Upper lobe of left lung (tissue), 6 donors: ENCODE measurements around the gene PADI1. TPM values are rescaled to one million over a fixed set of nuclear protein-coding genes. Genes with fewer than 3 reads are reported as not detected.

Experiments
- ATAC-seq, 2 donors: fragments of 200-7000 bp; cut with Tn5 transposase; one replicate each; pipeline ENCODE4 v1.9.1; 2022; ENCODE audit warnings: mild to moderate bottlenecking in 2 of 2, moderate library complexity in 2 of 2; ENCODE audit not compliant: low FRiP score in 2 of 2
- DNase-seq, 2 donors: peaks; one replicate each; pipeline ENCODE4 v3.0.0-alpha.2; 2019 to 2020
- H3K27ac ChIP-seq, 4 donors: fragments of 200-600 bp; sonication (generic); one replicate each; pipeline ENCODE4 v1.5.1; 2016 to 2019
- H3K27me3 ChIP-seq, 4 donors: fragments of 200-600 bp; sonication (generic); one replicate each; pipeline ENCODE4 v1.5.1; 2017 to 2019
- H3K36me3 ChIP-seq, 4 donors: fragments of 200-600 bp; sonication (generic); one replicate each; pipeline ENCODE4 v1.5.1; 2016 to 2019
- H3K4me1 ChIP-seq, 4 donors: fragments of 200-600 bp; sonication (generic); one replicate each; pipeline ENCODE4 v1.5.1; 2018 to 2019
- H3K4me3 ChIP-seq, 4 donors: fragments of 200-600 bp; sonication (generic); one replicate each; pipeline ENCODE4 v1.5.1; 2017 to 2019; ENCODE audit warnings: mild to moderate bottlenecking in 2 of 4, moderate library complexity in 1 of 4
- H3K9me3 ChIP-seq, 4 donors: fragments of 200-600 bp; sonication (generic); one replicate each; pipeline ENCODE4 v1.5.1; 2018 to 2019
- EP300 ChIP-seq, 4 donors: sonication (generic); formaldehyde crosslinking; IDR thresholded peaks; one replicate each; pipeline ENCODE4 v1.5.1; 2017; ENCODE audit warnings: antibody characterized with exemption in 4 of 4, control low read depth in 2 of 4
- POLR2A ChIP-seq, 4 donors: fragments of 450-650 bp; IDR thresholded peaks; one replicate each; pipeline ENCODE4 v1.5.1; 2016 to 2017; ENCODE audit warnings: antibody characterized with exemption in 4 of 4, mild to moderate bottlenecking in 2 of 4
- POLR2AphosphoS5 ChIP-seq, 2 donors: sonication (generic); formaldehyde crosslinking; IDR thresholded peaks; one replicate each; pipeline ENCODE4 v1.5.1; 2017; ENCODE audit warnings: antibody characterized with exemption in 2 of 2
- WGBS, 2 donors: methylation state at CpG; one replicate each; pipeline ENCODE4 v1.1.5; 2017 to 2018; 5-methylcytosine and 5-hydroxymethylcytosine counted together
- total RNA-seq, 6 donors: library from RNA; depleted of rRNA in 4 of 6; stranded (reverse); fragments of >200 nt in 4 of 6; gene quantifications; one replicate each; pipeline versions ENCODE4 v1.1.0 to v1.2.1, GENCODE V29; 2016 to 2021
- TF ChIP-seq, protein P1 (sequence below), 6 experiments: fragments of 450-650 bp in 4 of 6; fragments of 200-600 bp in 2 of 6; sonication (generic) in 2 of 6; IDR thresholded peaks; one replicate each; pipeline ENCODE4 v1.5.1; 2016 to 2019; ENCODE audit warnings: antibody characterized with exemption in 6 of 6
- donor health status: DM: no; HTN: no; CAD: no; lungs with moderate emphysema.
- donor health status: DM: no; HTN: yes; CAD: no; lungs with severe emphysema.

The PADI1 gene
- total RNA-seq, 6 donors from 2014 or later: not detected

DNA sequence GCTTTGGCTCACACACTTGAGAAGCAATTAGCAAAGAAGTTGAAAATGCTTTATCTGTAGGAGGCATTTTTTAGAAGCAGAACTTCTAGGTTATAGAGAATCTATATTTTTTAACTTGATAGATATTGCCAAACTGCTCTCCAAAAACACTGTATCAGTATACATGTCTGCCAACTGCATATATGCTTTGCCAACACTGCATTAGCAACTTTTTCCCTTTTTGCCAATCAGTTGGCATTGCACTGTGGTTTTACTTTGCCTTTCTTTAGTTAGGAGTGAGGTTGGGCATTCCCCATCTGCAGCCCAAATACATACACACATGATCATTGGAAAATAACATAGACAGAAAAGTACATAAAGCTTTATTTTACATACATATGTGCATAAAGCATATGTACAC, 59.0 kb downstream of the PADI1 start:
- DNase-seq (no peak), ATAC-seq (no peak)
- no peaks in the 10 kb centered on the region for H3K27me3 ChIP-seq
- H3K4me1 ChIP-seq: no peaks in the 10 kb centered on the region
- H3K9me3 ChIP-seq: no peaks in the 10 kb centered on the region
- no peak overlapping the region for H3K4me3 ChIP-seq
- H3K36me3 ChIP-seq: no peaks in the 10 kb centered on the region
- no peak for TF ChIP-seq EP300 (IDR thresholded peaks at IDR 0.05)
- no peak for TF ChIP-seq POLR2AphosphoS5 (IDR thresholded peaks at IDR 0.05)
- TF ChIP-seq, protein P1, sequence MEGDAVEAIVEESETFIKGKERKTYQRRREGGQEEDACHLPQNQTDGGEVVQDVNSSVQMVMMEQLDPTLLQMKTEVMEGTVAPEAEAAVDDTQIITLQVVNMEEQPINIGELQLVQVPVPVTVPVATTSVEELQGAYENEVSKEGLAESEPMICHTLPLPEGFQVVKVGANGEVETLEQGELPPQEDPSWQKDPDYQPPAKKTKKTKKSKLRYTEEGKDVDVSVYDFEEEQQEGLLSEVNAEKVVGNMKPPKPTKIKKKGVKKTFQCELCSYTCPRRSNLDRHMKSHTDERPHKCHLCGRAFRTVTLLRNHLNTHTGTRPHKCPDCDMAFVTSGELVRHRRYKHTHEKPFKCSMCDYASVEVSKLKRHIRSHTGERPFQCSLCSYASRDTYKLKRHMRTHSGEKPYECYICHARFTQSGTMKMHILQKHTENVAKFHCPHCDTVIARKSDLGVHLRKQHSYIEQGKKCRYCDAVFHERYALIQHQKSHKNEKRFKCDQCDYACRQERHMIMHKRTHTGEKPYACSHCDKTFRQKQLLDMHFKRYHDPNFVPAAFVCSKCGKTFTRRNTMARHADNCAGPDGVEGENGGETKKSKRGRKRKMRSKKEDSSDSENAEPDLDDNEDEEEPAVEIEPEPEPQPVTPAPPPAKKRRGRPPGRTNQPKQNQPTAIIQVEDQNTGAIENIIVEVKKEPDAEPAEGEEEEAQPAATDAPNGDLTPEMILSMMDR (IDR thresholded peaks at IDR 0.05): no peak
- no peak for TF ChIP-seq POLR2A (IDR thresholded peaks at IDR 0.05)
- H3K27ac ChIP-seq: no peak overlapping the region

DNA sequence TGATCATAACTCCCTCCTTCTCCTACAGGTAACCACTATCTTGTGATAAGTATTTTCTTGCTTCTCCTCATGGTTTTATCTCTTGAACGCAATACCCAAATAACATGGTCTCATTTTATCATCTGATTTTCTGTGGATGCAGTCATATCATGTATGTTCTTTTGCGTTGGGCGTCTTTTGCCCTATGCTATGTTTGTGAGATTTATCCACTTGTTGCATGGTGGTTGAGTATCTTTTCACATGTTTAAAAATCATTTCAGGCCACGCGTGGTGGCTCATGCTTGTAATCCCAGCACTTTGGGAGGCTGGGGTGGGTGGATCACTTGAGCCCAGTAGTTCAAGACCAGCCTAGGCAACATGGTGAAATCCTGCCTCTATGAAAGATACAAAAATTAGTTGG, 59.5 kb downstream of the PADI1 start:
- ATAC-seq (no peak), DNase-seq (no peak)
- H3K27ac ChIP-seq: no peak overlapping the region
- WGBS, 2 donors: 73 to 76% methylated on average over 5 of the region's 5 CpGs
- H3K36me3 ChIP-seq: no peaks in the 10 kb centered on the region
- H3K4me1 ChIP-seq: no peaks in the 10 kb centered on the region
- H3K27me3 ChIP-seq: no peaks in the 10 kb centered on the region
- TF ChIP-seq, protein P1 (IDR thresholded peaks at IDR 0.05): no peak
- no peak for TF ChIP-seq POLR2AphosphoS5 (IDR thresholded peaks at IDR 0.05)
- no peak overlapping the region for H3K4me3 ChIP-seq
- H3K9me3 ChIP-seq: no peaks in the 10 kb centered on the region

DNA sequence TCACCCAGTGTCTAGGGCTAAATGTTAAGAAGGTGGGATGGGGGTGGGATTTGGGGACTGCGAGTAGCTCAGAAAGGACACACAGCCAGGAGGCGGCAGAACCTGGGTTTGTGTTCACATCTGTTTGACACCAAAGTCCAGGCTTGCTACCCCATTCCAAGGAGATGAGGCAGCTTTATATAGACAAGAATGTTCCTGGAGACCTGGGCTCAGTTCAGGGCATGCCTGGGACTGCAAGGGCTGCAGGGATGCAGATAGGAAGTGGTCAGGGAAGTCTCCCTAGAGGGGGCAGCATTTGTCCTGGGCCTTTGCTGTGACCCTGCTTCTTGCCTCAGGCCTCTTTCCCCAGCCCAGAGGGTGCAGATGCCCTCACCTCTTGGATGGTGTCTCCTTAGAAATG, 60.2 kb downstream of the PADI1 start:
- Histone ChIP-seq H3K9me3 (no peaks in the 10 kb centered on the region), H3K4me1 (no peaks in the 10 kb centered on the region), H3K36me3 (no peaks in the 10 kb centered on the region), H3K27me3 (no peaks in the 10 kb centered on the region), H3K27ac (no peak overlapping the region), H3K4me3 (no peak overlapping the region)
- TF ChIP-seq EP300 (IDR thresholded peaks at IDR 0.05) (no peak), POLR2AphosphoS5 (IDR thresholded peaks at IDR 0.05) (no peak), POLR2A (IDR thresholded peaks at IDR 0.05) (no peak)
- TF ChIP-seq, protein P1 (IDR thresholded peaks at IDR 0.05): no peak
- DNase-seq: no peak
- WGBS, 2 donors: 84 to 94% methylated on average over 2 of the region's 2 CpGs
- no peak for ATAC-seq

DNA sequence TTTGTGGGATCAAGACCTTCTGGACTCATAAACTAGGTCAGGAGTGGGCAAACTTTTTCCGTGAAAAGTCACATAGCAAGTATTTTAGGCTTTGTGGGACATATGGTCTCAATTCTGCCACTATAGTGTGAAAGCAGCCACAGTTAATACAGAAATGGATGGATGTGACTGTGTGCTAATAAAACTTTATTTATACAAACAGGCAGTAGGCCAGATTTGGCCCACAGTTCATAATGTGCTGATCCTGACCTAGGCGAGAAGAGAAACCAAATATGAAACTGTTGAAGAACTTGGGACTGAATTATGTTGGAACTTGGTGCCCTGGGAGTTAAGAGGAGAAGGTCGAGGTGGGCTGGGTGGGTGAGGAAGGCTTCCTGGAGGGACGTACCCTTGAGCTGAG, 61.0 kb downstream of the PADI1 start:
- no peaks in the 10 kb centered on the region for H3K9me3 ChIP-seq
- 88 to 95% methylated on average over 4 of the region's 4 CpGs for WGBS, 2 donors
- no peaks in the 10 kb centered on the region for H3K4me1 ChIP-seq
- DNase-seq: no peak
- no peak overlapping the region for H3K4me3 ChIP-seq
- no peaks in the 10 kb centered on the region for H3K36me3 ChIP-seq
- ATAC-seq: no peak
- TF ChIP-seq POLR2AphosphoS5 (IDR thresholded peaks at IDR 0.05) (no peak), EP300 (IDR thresholded peaks at IDR 0.05) (no peak), POLR2A (IDR thresholded peaks at IDR 0.05) (no peak)
- TF ChIP-seq, protein P1 (IDR thresholded peaks at IDR 0.05): no peak
- H3K27me3 ChIP-seq: no peaks in the 10 kb centered on the region
- no peak overlapping the region for H3K27ac ChIP-seq

DNA sequence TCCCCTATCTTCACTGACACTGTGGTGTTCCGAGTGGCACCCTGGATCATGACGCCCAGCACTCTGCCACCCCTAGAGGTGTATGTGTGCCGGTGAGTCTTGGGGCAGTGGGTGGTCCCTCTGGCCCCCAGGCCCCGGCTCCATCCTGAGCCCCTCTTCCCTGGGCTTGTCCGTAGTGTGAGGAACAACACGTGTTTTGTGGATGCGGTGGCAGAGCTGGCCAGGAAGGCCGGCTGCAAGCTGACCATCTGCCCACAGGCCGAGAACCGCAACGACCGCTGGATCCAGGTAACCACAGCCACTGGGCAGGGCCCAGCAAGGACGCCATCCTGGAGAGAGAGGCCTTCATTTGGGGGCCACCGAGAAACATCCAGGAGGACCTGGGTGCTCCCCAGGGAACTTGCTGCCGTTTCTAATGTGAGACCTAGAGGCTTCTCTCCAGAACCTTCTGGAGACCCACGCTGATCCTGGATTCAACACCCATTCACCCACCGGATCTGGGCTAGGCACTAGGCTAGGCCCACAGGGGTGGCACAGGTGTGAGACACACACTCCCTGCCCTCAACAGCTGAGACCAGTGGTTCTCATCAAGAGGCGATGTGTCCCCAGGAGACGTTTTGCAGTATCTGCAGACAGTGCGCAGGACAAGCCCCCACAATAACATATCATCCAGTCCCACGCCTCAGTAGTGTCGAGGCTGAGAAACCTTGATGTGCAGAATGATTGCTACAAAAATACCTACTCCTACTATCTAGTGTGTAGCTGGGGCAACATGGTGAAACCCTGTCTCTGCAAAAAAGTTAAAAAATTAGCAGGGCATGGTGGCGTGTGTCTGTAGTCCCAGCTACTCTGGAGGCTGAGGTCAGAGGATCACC, 66.2 kb downstream of the PADI1 start:
- H3K4me3 ChIP-seq: no peak overlapping the region
- TF ChIP-seq POLR2AphosphoS5 (IDR thresholded peaks at IDR 0.05) (no peak), POLR2A (IDR thresholded peaks at IDR 0.05) (no peak), EP300 (IDR thresholded peaks at IDR 0.05) (no peak)
- TF ChIP-seq, protein P1 (IDR thresholded peaks at IDR 0.05): no peak
- DNase-seq: no peak
- no peak overlapping the region for H3K27ac ChIP-seq
- H3K9me3 ChIP-seq: no peaks in the 10 kb centered on the region
- no peaks in the 10 kb centered on the region for H3K4me1 ChIP-seq
- no peaks in the 10 kb centered on the region for H3K27me3 ChIP-seq
- ATAC-seq: no peak
- WGBS, 2 donors: 90% methylated on average over 16 to 23 of the region's 23 CpGs
- H3K36me3 ChIP-seq: no peaks in the 10 kb centered on the region
